HG03571 (cell line): Measurements from ENCODE around the gene RPS19BP1.

Experiments
- ATAC-seq: cut with Tn5 transposase; IDR thresholded peaks from one replicate; pipeline ENCODE4 v1.9.1; 2021; ENCODE audit not compliant: unreplicated experiment

The RPS19BP1 gene

DNA sequence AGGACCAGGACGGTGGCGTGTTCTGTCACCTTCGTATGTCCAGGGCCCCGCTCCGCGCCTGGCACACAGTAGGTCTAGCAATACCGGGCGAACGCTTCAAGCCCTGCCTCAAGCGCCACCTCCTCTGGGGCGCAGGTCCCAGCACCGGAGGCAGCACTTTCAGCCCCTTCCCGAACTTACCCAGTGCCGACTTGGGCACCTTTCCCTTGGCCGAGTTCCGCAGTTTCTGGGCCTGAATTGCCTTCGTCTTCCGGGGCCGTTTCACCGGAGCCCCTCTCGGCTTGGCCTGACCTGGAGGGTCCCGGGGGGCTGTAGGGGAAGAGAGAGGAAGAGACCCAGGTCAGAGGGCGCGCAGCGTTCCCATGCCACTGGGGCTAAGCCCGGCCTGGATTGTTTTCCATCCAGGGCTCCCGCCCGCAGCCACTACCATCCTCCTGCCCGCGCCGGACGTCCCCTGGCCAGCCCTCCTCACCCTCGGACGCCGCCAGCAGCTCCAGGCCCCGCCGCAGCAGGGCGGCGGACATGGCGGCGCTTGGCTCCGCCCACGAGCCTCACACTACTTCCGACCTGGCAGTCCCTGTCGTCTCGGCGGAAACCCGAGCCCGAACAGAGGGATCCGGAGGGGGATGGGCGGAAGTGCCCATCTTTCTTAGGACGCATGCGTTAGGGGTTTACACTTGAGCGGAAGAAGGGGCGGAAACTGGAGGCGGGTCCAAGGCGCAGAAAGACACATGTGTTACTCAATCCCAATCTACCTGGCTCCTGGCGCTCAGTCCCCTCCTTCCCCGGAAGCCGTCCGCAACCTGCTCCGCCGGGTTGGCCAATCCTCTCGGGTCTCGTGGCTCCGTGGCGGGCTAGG, at the start of gene RPS19BP1:
Gene RPS19BP1, minus strand, starts transcription at position 534 of the 859 bp plus-strand sequence. Its CDS starts 10 bp downstream, at position 524.
- peak; percentile 59 for ATAC-seq

- no peak for ATAC-seq
These were observed 48.8 kb upstream of the RPS19BP1 start for GRCh38 chr22:39581303-39581702.

DNA sequence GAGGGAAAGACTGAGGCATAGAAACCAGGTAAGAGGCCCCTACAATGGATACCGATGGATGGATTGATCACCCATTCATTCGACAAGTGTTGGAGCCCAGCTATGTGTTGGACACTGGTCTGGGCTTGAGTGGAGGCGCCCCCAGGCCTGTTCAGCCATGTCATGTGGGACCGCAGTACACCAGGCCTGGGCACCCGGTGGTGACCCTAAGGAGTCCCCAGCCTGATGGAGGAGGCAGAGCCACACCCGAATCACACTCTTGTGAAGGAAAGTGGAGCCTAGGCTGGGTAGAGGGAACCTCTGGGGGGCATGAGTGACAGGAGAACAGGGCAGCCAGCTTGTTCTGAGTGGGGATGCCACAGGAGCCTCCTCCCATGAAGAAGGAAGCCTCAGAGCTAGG, 48.2 kb upstream of the RPS19BP1 start:
- no peak for ATAC-seq

GRCh38 chr22:39580006-39580441, 47.5 kb upstream of the RPS19BP1 start:
- no peak for ATAC-seq

DNA sequence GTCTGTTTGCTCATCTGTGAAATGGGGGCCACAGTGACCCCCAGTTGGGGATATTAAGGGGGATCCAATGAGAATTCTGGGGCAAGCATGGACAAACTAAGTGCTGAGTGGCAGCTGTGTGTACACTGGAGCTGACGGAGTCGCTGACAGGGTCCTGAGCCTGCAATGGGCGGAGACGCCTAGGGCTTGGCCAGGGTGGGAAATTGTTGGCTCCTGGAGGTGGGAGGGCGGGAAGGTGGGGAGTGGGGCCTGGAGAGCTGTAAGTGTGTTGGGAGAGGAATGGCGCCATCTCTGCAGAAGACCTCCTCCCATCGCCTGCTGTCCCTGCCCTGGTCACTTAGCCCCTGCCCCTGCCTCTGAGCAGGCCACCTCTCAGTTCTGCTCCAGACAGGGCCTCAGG, 45.4 kb upstream of the RPS19BP1 start:
- no peak for ATAC-seq

DNA sequence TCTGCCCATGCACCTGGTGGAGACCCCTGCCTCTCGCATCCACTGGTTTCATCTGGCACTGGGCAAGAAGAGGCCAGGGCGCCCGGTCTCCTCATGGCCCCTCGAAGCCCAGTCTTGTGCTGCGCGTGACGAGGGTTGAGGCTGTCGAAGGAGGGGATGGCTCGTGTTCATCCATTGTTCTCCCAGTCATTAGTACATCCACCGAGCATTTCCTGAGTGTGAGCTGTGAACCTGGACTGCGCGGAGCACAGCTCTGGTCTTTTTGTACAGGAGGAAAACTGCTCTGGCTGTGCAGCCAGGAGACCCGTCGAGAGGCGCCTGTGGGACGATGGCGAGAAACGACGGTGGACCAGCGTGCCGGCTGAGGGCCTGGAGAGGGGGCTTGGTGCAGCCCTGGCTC, 44.8 kb upstream of the RPS19BP1 start:
- no peak for ATAC-seq

DNA sequence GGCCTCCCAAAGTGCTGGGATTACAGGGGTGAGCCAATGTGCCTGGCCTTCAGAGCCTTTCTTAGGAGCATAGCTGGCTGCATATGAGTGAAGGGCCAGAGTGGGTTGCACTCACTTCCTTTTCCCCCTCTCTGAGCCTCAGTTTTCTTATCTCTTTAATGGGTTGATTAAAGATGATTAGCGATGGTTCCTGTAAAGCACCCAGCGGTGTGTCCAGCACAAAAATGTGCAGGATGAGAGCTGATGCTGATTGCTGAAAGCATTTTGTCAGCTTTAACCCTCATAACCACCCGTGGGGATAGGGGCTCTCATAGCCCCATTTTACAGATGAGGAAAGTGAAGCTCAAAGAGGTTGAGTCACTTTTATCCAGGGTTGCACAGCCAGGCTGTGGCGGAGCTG, 43.5 kb upstream of the RPS19BP1 start:
- ATAC-seq, result no peak

DNA sequence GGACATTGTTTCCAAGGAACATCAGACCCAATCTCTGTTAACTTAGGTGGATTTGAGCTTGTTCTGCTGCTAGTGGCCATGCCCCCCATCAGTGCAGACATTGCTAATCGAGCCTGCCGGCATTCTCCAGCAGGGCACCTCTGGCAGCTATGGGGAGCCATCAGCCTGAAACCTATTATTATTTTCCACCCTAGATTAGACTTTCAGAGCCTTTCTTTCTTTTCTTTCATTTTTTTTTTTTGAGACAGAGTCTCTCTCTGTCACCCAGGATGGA, 42.9 kb upstream of the RPS19BP1 start:
- ATAC-seq, result no peak

GRCh38 chr22:39574779-39575551, 42.4 kb upstream of the RPS19BP1 start:
- ATAC-seq, result no peak

- no peak for ATAC-seq
These were observed 39.0 kb upstream of the RPS19BP1 start for GRCh38 chr22:39571538-39571937.

- ATAC-seq, result no peak
These were observed 38.1 kb upstream of the RPS19BP1 start, which contains the start of gene CACNA1I for GRCh38 chr22:39570665-39571064. Gene CACNA1I, plus strand, starts transcription at chr22:39570753. Its CDS starts 0 bp downstream, at chr22:39570753.

- no peak for ATAC-seq
These were observed 37.7 kb upstream of the RPS19BP1 start for GRCh38 chr22:39570226-39570625.

GRCh38 chr22:39569066-39569465, 36.5 kb upstream of the RPS19BP1 start:
- ATAC-seq, result no peak

DNA sequence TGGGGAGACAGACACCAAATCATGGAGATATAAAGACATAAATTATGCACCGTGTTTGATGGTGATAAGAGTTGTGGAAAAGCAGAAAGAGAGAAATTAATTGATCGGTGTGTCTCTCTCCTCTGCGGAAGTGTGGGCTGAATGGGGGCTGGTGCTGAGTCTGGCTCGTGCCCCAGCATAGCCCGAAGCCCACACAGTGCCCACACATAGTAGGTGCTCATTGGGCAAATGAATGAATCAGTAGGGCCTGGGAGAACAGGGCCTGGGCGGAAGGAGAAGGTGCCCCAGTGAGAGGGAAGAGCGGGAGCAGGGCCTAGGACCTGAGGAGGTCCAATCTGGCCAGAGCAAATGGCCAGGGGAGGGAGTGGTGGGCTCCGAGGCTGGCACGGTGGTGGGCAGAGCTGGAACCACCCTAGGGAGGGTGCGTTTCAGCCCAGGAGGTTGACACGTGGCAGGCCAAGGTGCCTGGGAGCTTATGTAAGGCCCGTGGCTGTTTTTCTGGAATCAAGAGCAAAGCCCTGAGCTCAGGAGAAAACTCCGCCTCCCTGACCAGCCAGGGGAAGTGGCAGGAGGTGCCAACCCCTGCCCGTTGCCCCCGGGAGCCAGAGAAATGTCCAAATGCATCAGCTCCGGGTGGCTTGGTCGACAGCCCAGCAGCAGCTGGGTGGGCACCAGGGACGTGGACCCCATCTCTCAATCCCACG, 35.9 kb upstream of the RPS19BP1 start:
- no peak for ATAC-seq

DNA sequence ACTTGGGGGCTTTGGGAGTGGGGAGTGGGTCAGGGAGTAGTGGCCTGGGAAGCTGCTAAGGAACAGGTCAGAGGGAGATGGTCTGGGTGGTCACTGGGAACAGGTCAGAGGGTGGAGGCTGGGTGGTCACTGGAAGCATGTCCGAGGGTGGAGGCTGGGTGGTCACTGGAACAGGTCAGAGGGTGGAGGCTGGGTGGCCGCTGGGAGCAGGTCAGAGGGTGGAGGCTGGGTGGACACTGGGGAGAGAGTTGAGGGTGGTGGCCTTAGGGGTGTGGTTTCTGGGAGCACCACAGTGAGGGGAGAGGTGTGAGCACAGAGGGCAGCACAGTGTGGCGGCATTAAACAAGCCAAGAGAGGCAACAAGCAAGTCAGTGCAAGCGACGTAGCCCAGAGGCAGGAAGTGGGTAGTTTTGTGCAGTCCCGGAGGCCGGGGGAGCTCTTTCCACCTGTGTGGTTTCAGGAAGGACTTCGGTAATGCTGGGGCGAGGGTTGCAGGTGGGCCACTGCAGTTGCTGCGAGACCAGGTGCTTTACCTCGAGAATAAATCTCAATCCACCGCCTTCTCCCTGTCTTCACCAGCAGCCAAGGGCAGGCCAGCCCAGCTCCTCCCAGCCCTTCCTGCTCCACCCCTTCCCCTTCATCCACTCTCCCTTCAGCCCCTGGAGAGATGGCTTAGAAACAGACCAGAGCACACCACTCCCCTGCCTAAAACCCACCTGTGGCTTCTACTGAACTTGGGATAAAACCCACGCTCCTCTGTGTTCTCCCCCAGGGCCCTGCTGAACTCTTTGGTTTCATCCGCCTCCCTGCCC, 34.8 kb upstream of the RPS19BP1 start:
- ATAC-seq, result no peak

GRCh38 chr22:39565414-39565944, 32.9 kb upstream of the RPS19BP1 start:
- no peak for ATAC-seq

DNA sequence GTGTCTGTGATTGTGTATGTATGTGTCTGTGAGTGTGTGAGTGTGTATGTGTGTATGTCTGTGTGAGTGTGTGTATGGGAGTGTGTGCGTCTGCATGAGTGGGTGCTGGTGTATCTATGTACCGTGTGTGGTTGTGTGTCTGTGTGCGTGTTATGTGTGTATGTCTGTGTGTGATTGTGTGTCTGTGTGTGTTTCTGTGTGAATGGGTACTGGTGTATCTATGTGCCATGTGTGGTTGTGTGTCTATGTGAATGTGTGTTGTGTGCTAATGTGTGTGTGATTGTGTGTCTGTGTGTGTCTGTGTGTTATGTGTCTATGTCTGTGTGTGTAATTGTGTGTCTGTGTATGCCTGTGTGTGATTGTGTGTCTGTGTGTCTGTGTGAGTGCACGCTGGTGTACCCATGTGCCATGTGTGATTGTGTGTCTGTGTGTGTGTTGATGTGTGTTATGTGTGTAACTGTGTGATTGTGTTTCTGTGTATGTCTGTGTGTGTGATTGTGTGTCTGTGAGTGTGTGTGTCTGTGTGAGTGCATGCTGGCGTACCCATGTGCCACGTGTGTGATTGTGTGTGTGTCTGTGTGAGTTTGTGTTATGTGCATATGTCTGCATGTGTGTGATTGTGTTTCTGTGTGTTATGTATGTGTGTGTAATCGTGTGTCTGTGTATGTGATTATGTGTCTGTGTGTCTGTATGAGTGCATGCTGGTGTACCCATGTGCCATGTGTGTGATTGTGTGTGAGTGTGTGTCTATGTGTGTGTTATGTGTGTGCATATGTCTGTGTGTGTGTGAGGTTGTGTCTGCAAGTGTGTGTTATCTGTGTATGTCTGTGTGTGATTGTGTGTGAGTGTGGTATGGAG, 31.3 kb upstream of the RPS19BP1 start:
- no peak for ATAC-seq

DNA sequence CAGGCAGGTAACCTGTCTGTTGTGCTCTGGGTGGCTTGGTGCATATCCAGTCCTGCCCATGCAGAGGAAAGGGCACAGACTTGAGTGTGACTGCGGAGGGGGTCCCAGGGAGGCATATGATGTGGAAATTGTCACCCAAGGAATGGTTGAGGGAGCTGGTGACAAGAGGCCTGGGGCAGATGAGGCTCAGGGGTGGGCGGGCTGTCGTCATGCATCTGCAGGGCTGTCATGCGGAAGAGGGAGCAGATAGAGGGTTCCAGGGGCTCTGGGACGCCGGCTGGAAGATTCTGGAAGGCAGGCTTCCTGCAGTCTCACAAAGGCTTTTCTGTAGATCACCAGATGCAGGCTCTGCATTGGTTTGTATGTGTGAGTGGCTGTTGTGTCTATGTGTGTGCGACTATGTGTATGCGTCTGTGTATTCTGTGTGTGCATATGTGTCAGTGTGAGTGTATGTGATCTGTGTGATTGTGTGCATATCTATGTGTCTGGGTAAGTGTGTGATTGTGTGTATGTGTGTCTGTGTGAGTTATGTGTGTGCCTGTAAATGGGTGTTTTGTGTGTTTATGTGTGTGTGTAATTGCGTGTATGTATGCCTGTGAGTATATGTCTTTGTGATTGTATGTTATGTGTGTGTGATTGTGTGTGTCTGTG, 30.4 kb upstream of the RPS19BP1 start:
- no peak for ATAC-seq

GRCh38 chr22:39560127-39560526, 27.6 kb upstream of the RPS19BP1 start:
- ATAC-seq, result no peak
